ENCODE results near the gene USE1. TPM values are rescaled to one million over a fixed set of nuclear protein-coding genes. Genes with fewer than 3 reads are reported as not detected.

USE1 gene
- total and polyA plus RNA-seq, 9 of the 15 experiments (the other 6 are each of a cell fraction or from before 2014, with no cell fraction given): 17.3 to 52.4 (median 34.0) TPM

- TF ChIP-seq CHD4 (IDR thresholded peaks at IDR 0.05; ENCODE audit: insufficient read depth, insufficient replicate concordance, low read depth, low read length, poor library complexity, severe bottlenecking) (no peak), ZNF324 (CRISPR knock-in tag; IDR thresholded peaks at IDR 0.05) (no peak), ZNF449 (CRISPR knock-in tag; IDR thresholded peaks at IDR 0.05) (no peak), ZZZ3 (IDR thresholded peaks at IDR 0.05) (no peak), ZBTB7A (IDR thresholded peaks at IDR 0.05; ENCODE audit: borderline replicate concordance, control insufficient read depth, low read depth, low read length) (peak; percentile 83; the same call in 1 of the 2 replicates), SAFB2 (IDR thresholded peaks at IDR 0.05; ENCODE audit: borderline replicate concordance, low read depth, low read length, severe bottlenecking) (no peak), MEF2A (IDR thresholded peaks at IDR 0.05; ENCODE audit: control insufficient read depth, low read depth, low read length) (no peak), TCF7L2 (IDR thresholded peaks at IDR 0.05; ENCODE audit: low read depth, low read length) (no peak), FOSL1 (tag; conservative IDR thresholded peaks at IDR 0.05) (no peak), MBD2 (IDR thresholded peaks at IDR 0.05; ENCODE audit: borderline replicate concordance, low read depth) (peak; percentile 79), TEAD4 (IDR thresholded peaks at IDR 0.05; ENCODE audit: low read length) (0 out of 2 replicates have a peak, but pooled peaks have one; percentile 8), TEAD4 (CRISPR knock-in tag; IDR thresholded peaks at IDR 0.05; ENCODE audit: borderline replicate concordance) (no peak), MYC (IDR thresholded peaks at IDR 0.05; ENCODE audit: low read depth, low read length) (peak; percentile 93), MYC (CRISPR knock-in tag; IDR thresholded peaks at IDR 0.05; ENCODE audit: borderline replicate concordance, low read depth) (peak; percentile 91), ZNF41 (CRISPR knock-in tag; conservative IDR thresholded peaks at IDR 0.05) (no peak), PHTF2 (CRISPR knock-in tag; IDR thresholded peaks at IDR 0.05) (no peak), ZNF639 (CRISPR knock-in tag; conservative IDR thresholded peaks at IDR 0.05 in 1 of 2, IDR thresholded peaks at IDR 0.05 in 1 of 2) (peak in 1 of 2 experiments; percentile 82; a peak in 2 of 4 replicates), HIVEP1 (CRISPR knock-in tag; IDR thresholded peaks at IDR 0.05) (no peak), GATAD2A (IDR thresholded peaks at IDR 0.05) (no peak), MYBL2 (IDR thresholded peaks at IDR 0.05; ENCODE audit: low read depth) (no peak), MYBL2 (CRISPR knock-in tag; IDR thresholded peaks at IDR 0.05; ENCODE audit: borderline replicate concordance) (no peak), FUS (optimal IDR thresholded peaks at IDR 0.05; ENCODE audit: low read depth, low read length) (no peak), CEBPG (CRISPR knock-in tag; IDR thresholded peaks at IDR 0.05) (no peak), CEBPG (tag; conservative IDR thresholded peaks at IDR 0.05 in 1 of 2, IDR thresholded peaks at IDR 0.05 in 1 of 2) (no peak), ZNF133 (CRISPR knock-in tag; IDR thresholded peaks at IDR 0.05) (no peak)
These were observed at the start of gene USE1 (continued) for GRCh38 chr19:17215127-17215971.

All from K562 (cell line).